Testis (tissue), 3 donors: ENCODE data around the gene GNG3. TPM values are rescaled to one million over a fixed set of nuclear protein-coding genes. Genes with fewer than 3 reads are reported as not detected.
A peak's percentile ranks its signal among the peaks of the same experiment; 100 is the strongest.

Source experiments
- DNase-seq: peaks from one replicate; pipeline ENCODE4 v3.0.0-alpha.2; 2019
- H3K27ac ChIP-seq, 2 donors: fragments of 200-600 bp; sonication (generic); one replicate each; pipeline ENCODE4 v1.5.1; 2019
- H3K27me3 ChIP-seq: fragments of 200-600 bp; sonication (generic); one replicate; pipeline ENCODE4 v1.5.1; 2019
- H3K36me3 ChIP-seq: fragments of 200-600 bp; sonication (generic); one replicate; pipeline ENCODE4 v1.5.1; 2017; ENCODE audit warnings: low read depth; ENCODE audit errors: missing control alignments
- H3K4me1 ChIP-seq: fragments of 200-600 bp; sonication (generic); one replicate; pipeline ENCODE4 v1.5.1; 2019
- H3K4me3 ChIP-seq, 2 donors: fragments of 200-600 bp; sonication (generic); one replicate each; pipeline ENCODE4 v1.5.1; 2017 to 2019
- H3K9me3 ChIP-seq: fragments of 200-600 bp; sonication (generic); one replicate; pipeline ENCODE4 v1.5.1; 2017
- POLR2A ChIP-seq: fragments of 450-650 bp; IDR thresholded peaks from one replicate; pipeline ENCODE4 v1.6.1; 2017; ENCODE audit warnings: antibody characterized with exemption, mild to moderate bottlenecking, moderate library complexity
- WGBS, 2 donors: methylation state at CpG; one replicate each; pipeline ENCODE4 v1.1.5; 2018; 5-methylcytosine and 5-hydroxymethylcytosine counted together
- intact Hi-C: fragments of 100-400 bp; cut with DNase I; formaldehyde crosslinking; loops from one replicate; pipeline ENCODE4 v1.15.1; 2023; ENCODE audit warnings: low total_unique reads
- polyA plus RNA-seq: library from polyadenylated mRNA; stranded (reverse); fragments of 350-450 nt; fragmentation: Illumina TruSeq; extraction: RNeasy Lipid Tissue Mini Kit (QIAGEN cat#74804); gene quantifications from one replicate; pipeline ENCODE4 v1.2.3, GENCODE V29; 2014; ENCODE audit warnings: low read depth, low replicate concordance; ENCODE audit not compliant: insufficient read depth
- total RNA-seq, 2 donors: library from RNA; depleted of rRNA; stranded (reverse); fragments of >200 nt; gene quantifications; one replicate each; pipeline ENCODE4 v1.2.3, GENCODE V29; 2016
- TF ChIP-seq, protein P1 (sequence below), 3 experiments: fragments of 450-650 bp in 2 of 3; fragments of 200-600 bp in 1 of 3; sonication (generic) in 1 of 3; IDR thresholded peaks; one replicate each; pipeline ENCODE4 v1.5.1; 2016 to 2019; ENCODE audit warnings: antibody characterized with exemption in 3 of 3, mild to moderate bottlenecking in 2 of 3, moderate library complexity in 1 of 3

GNG3 gene
- total and polyA plus RNA-seq, 3 donors from 2014 or later: 2.0 to 11.1 (median 4.5) TPM

GRCh38 chr11:62721994-62722393, 14.5 kb downstream of the GNG3 start:
- H3K4me3 ChIP-seq: no peak overlapping the region
- intact Hi-C loops: no loop called here
- no peak overlapping the region for H3K27ac ChIP-seq
- TF ChIP-seq, protein P1, sequence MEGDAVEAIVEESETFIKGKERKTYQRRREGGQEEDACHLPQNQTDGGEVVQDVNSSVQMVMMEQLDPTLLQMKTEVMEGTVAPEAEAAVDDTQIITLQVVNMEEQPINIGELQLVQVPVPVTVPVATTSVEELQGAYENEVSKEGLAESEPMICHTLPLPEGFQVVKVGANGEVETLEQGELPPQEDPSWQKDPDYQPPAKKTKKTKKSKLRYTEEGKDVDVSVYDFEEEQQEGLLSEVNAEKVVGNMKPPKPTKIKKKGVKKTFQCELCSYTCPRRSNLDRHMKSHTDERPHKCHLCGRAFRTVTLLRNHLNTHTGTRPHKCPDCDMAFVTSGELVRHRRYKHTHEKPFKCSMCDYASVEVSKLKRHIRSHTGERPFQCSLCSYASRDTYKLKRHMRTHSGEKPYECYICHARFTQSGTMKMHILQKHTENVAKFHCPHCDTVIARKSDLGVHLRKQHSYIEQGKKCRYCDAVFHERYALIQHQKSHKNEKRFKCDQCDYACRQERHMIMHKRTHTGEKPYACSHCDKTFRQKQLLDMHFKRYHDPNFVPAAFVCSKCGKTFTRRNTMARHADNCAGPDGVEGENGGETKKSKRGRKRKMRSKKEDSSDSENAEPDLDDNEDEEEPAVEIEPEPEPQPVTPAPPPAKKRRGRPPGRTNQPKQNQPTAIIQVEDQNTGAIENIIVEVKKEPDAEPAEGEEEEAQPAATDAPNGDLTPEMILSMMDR (IDR thresholded peaks at IDR 0.05): no peak
- TF ChIP-seq POLR2A: no peak
- no peaks in the 10 kb centered on the region for H3K27me3 ChIP-seq
- no peaks in the 10 kb centered on the region for H3K9me3 ChIP-seq
- H3K36me3 ChIP-seq: no peaks in the 10 kb centered on the region
- no peak for DNase-seq
- H3K4me1 ChIP-seq: peaks cover 12% of the 10 kb centered on the region
- 77 to 85% methylated on average over 7 of the region's 7 CpGs for WGBS, 2 donors

DNA sequence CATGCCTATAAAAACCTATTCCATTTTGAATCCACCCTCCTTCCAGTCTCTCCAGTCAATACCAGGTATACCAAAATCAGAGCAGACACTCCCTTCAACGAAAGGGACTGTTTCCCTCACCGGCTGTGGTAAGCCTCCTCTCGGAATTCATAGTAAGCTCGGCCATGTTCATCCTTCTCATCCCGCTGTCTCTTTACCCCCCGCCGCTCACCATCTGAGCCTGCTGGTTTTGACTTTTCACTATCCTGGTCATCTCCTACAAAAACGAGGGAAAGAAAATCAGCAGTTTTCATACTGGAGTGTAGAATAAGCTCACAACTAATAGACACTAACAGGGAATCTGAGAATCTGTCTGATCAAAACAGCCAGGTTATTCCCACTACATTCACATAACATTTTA, 16.7 kb downstream of the GNG3 start:
- TF ChIP-seq, protein P1 (IDR thresholded peaks at IDR 0.05): no peak
- no peak for TF ChIP-seq POLR2A
- no peak overlapping the region for H3K27ac ChIP-seq
- H3K27me3 ChIP-seq: no peaks in the 10 kb centered on the region
- DNase-seq: no peak
- intact Hi-C loops: no loop called here
- 34 to 50% methylated on average over 8 of the region's 8 CpGs for WGBS, 2 donors
- H3K36me3 ChIP-seq: no peaks in the 10 kb centered on the region
- no peak overlapping the region for H3K4me3 ChIP-seq
- H3K9me3 ChIP-seq: no peaks in the 10 kb centered on the region
- peaks cover 12% of the 10 kb centered on the region for H3K4me1 ChIP-seq

GRCh38 chr11:62725646-62726045, 18.2 kb downstream of the GNG3 start:
- intact Hi-C loops: no loop called here
- DNase-seq: no peak
- WGBS, 2 donors: 0% methylated on average over 7 of the region's 7 CpGs
- Histone ChIP-seq H3K4me1 (peaks cover 24% of the 10 kb centered on the region), H3K36me3 (no peaks in the 10 kb centered on the region), H3K9me3 (no peaks in the 10 kb centered on the region), H3K4me3 (peak overlapping the region; percentile 90 to 93), H3K27me3 (no peaks in the 10 kb centered on the region), H3K27ac (peak overlapping the region; percentile 82 to 96)
- TF ChIP-seq, protein P1 (IDR thresholded peaks at IDR 0.05): no peak
- no peak for TF ChIP-seq POLR2A

GRCh38 chr11:62726156-62726914, 18.9 kb downstream of the GNG3 start:
- no peak for DNase-seq
- TF ChIP-seq, protein P1 (IDR thresholded peaks at IDR 0.05): no peak
- TF ChIP-seq POLR2A: no peak
- intact Hi-C loops: no loop called here
- H3K4me1 ChIP-seq: peaks cover 26% of the 10 kb centered on the region
- peak overlapping the region; percentile 82 to 96 for H3K27ac ChIP-seq
- H3K9me3 ChIP-seq: no peaks in the 10 kb centered on the region
- no peaks in the 10 kb centered on the region for H3K36me3 ChIP-seq
- peak overlapping the region; percentile 90 to 93 for H3K4me3 ChIP-seq
- no peaks in the 10 kb centered on the region for H3K27me3 ChIP-seq
- 0% methylated on average over 17 to 20 of the region's 51 CpGs for WGBS, 2 donors

GRCh38 chr11:62726915-62727164, 19.4 kb downstream of the GNG3 start:
- Histone ChIP-seq H3K27me3 (no peaks in the 10 kb centered on the region), H3K9me3 (no peaks in the 10 kb centered on the region), H3K4me1 (peaks cover 26% of the 10 kb centered on the region), H3K36me3 (no peaks in the 10 kb centered on the region), H3K4me3 (peak overlapping the region; percentile 90 to 93), H3K27ac (peak overlapping the region; percentile 82 to 96)
- TF ChIP-seq, protein P1 (IDR thresholded peaks at IDR 0.05): no peak
- TF ChIP-seq POLR2A: no peak
- DNase-seq: no peak
- intact Hi-C loops: no loop called here
- 1% methylated on average over 37 of the region's 37 CpGs; no CpG with 5 or more reads in 1 of the 2 donors for WGBS, 2 donors
